Tibial nerve (tissue), 3 donors: ENCODE measurements around the gene MMP14.

Source experiments
- CTCF ChIP-seq, 5 experiments: fragments of 200-600 bp in 3 of 5; fragments of 450-650 bp in 2 of 5; sonication (generic) in 3 of 5; IDR thresholded peaks; one replicate each; pipeline ENCODE4 v1.5.1; 2016 to 2019; ENCODE audit warnings: antibody characterized with exemption in 5 of 5, mild to moderate bottlenecking in 3 of 5, moderate library complexity in 2 of 5
- POLR2A ChIP-seq, 2 donors: fragments of 450-650 bp; IDR thresholded peaks; one replicate each; pipeline ENCODE4 v1.6.1; 2017; ENCODE audit warnings: antibody characterized with exemption in 2 of 2, mild to moderate bottlenecking in 2 of 2, moderate library complexity in 2 of 2

DNA sequence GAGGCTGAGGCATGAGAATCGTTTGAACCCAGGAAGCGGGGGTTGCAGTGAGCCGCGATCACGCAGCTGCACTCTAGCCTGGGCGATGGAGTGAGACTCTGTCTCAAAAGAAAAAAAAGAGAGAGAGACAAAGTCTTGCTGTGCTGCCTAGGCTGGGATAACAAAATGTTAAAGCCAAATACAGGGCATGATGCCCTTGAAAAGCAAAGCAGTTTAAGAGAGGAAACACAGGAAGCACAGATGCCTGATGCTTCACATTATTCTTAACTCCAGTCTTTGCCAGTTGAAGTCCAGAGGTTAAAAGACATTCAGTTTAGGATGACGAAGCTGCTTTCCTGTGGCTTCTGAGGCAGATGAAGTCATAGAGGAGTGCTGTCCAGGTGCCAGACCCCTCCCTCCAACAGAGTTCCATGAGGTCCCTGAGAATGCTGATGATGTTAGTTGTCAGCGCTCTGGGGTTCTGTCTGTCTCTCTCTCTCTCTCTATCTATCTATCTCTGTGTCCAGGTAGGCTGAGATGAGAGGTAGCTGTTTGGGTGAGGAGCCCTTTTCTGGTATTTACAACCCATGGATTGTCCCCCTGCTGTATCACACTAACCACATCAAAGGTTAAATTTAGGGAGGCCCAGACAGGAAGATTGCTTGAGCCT is 11.6 kb upstream of the MMP14 start:
- TF ChIP-seq CTCF (IDR thresholded peaks at IDR 0.05) = no peak
- TF ChIP-seq POLR2A (IDR thresholded peaks at IDR 0.05) = no peak
